ENCODE measurements around the gene ATL3. TPM values are rescaled to one million over a fixed set of nuclear protein-coding genes. Genes with fewer than 3 reads are reported as not detected.
"Not testable (repeated sequence)": the region's sequence is repeated elsewhere in the genome, so short reads cannot be mapped to it uniquely, and the experiment has no call there.

Gene ATL3
- total RNA-seq, 1 experiment from 2014 or later, result 63.9 TPM

DNA sequence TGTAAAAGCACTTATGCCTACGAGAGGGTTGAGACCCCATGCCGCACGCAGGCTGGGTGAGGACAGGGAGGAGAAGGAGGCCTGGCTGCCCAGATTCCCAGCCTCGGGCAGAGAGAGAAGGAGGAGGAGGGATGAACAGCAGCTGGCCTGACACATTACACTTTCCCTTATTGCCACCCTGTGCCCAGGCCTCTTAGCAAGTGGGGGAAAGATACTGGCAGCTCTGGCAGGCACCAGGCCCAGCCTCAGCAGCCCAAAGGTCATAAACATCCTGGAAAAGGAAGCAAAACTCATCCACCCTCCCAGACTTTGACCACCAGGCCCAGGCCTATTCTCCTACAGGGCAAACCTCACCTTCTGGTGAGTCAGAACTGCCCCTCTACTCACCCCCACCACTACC is 61.6 kb downstream of the ATL3 start:
- no peak for DNase-seq (ENCODE audit: low spot score)
- Histone ChIP-seq H3K4me1 (ENCODE audit: insufficient read depth, low read length, poor library complexity, severe bottlenecking) (peaks cover 20% of the 10 kb centered on the region), H3K9me3 (ENCODE audit: low read depth, low read length, poor library complexity, severe bottlenecking) (no peaks in the 10 kb centered on the region), H3K36me3 (ENCODE audit: insufficient read depth, low read length, poor library complexity, severe bottlenecking) (no peaks in the 10 kb centered on the region), H3K27me3 (replicated peaks; ENCODE audit: insufficient read depth, low read depth, low read length, poor library complexity) (no peaks in the 10 kb centered on the region), H3K4me3 (ENCODE audit: low read depth, low read length, poor library complexity, severe bottlenecking) (no peak overlapping the region), H3K27ac (ENCODE audit: low read depth, low read length, poor library complexity, severe bottlenecking) (no peak overlapping the region)
- intact Hi-C loops (cut with micrococcal nuclease; ENCODE audit: unreplicated experiment), result no loop called here
- ChIA-PET POLR2A (ENCODE audit: low non-redundant PET) (no interaction called here), CTCF (no interaction called here)
- BruUV-seq (replicated peaks), result no TSS peak
- TF ChIP-seq, protein P1, sequence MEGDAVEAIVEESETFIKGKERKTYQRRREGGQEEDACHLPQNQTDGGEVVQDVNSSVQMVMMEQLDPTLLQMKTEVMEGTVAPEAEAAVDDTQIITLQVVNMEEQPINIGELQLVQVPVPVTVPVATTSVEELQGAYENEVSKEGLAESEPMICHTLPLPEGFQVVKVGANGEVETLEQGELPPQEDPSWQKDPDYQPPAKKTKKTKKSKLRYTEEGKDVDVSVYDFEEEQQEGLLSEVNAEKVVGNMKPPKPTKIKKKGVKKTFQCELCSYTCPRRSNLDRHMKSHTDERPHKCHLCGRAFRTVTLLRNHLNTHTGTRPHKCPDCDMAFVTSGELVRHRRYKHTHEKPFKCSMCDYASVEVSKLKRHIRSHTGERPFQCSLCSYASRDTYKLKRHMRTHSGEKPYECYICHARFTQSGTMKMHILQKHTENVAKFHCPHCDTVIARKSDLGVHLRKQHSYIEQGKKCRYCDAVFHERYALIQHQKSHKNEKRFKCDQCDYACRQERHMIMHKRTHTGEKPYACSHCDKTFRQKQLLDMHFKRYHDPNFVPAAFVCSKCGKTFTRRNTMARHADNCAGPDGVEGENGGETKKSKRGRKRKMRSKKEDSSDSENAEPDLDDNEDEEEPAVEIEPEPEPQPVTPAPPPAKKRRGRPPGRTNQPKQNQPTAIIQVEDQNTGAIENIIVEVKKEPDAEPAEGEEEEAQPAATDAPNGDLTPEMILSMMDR (conservative IDR thresholded peaks at IDR 0.05; ENCODE audit: low read depth, low read length), result no peak
- TF ChIP-seq EZH2 (IDR thresholded peaks at IDR 0.05; ENCODE audit: borderline replicate concordance, low read depth, low read length, poor library complexity, severe bottlenecking), result no peak

DNA sequence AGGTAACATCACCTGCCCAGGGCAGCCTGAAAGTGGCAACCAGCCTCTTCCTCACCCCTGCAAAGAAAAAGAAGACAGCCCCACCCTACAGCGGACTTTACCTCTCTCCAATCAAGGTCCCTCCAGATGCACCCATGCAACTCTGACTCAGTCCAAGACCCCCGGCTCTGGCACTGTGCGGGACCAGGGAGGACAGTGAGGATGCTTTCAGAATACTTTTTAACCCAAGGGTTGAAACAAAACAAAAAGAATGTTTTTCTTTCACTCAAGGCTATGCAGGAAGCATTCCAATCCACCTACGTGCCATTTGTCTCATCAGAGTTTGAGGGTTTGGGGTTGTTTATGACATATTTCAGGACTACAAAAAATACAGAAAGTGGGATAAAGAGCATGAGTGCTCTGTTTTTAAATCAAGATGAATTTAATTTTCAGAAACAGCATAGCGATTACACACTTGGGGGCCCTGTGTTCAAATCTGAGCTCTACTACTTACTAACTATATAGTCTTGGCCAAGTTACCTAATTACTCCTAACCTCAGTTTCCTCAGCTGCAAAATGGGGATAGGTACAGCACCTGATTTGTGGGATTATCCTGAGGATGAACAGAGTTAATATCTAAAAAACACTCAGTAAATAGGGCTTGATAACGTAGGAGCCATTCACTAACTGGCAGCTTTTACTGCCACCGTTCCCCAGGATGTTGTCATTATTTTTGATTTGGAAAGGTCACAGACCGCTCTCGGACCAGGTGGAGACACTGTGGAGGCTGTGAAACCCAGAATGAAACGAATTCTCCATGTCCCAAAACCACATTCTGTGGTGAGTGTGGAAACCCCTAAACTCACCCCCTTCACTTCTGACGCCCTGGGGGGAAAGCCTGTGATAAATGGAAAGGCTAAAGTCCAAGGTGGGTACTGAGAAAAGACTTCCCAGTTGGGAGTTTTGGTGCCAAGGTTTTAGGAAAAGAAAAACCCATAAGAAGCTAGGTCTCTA is 62.5 kb downstream of the ATL3 start:
- CTCF ChIA-PET, result no interaction called here
- POLR2A ChIA-PET (ENCODE audit: low non-redundant PET), result interaction anchor here (0.6 kb wide), 1 partner anchor 27 kb away, joined by 3 read pairs; no protein-coding TSS in a partner anchor
- Histone ChIP-seq H3K9me3 (ENCODE audit: low read depth, low read length, poor library complexity, severe bottlenecking) (no peaks in the 10 kb centered on the region), H3K4me1 (ENCODE audit: insufficient read depth, low read length, poor library complexity, severe bottlenecking) (peaks cover 20% of the 10 kb centered on the region), H3K4me3 (ENCODE audit: low read depth, low read length, poor library complexity, severe bottlenecking) (no peak overlapping the region), H3K27ac (ENCODE audit: low read depth, low read length, poor library complexity, severe bottlenecking) (no peak overlapping the region), H3K27me3 (replicated peaks; ENCODE audit: insufficient read depth, low read depth, low read length, poor library complexity) (no peaks in the 10 kb centered on the region), H3K36me3 (ENCODE audit: insufficient read depth, low read length, poor library complexity, severe bottlenecking) (no peaks in the 10 kb centered on the region)
- BruUV-seq (replicated peaks), result no TSS peak
- TF ChIP-seq EZH2 (IDR thresholded peaks at IDR 0.05; ENCODE audit: borderline replicate concordance, low read depth, low read length, poor library complexity, severe bottlenecking), result no peak
- TF ChIP-seq, protein P1 (conservative IDR thresholded peaks at IDR 0.05; ENCODE audit: low read depth, low read length), result no peak
- intact Hi-C loops (cut with micrococcal nuclease; ENCODE audit: unreplicated experiment), result no loop called here
- no peak for DNase-seq (ENCODE audit: low spot score)

DNA sequence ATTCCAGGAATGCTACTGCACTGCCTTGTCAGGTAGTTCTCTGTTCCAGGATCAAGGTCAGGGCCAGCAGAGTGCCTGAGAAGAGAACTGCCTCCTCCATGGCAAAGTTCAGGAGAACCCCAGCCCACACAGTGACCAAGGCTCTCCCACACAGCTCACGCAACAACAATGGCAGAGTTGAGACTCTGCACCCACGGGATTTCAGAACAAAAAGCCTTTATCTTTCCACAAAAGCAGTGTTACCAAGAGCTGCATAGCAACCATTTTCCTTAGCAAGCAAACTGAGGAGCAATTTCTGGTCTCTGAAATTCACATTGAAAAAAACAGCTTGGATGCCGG is 68.0 kb downstream of the ATL3 start:
- ChIA-PET POLR2A (ENCODE audit: low non-redundant PET) (no interaction called here), CTCF (no interaction called here)
- Histone ChIP-seq H3K4me1 (ENCODE audit: insufficient read depth, low read length, poor library complexity, severe bottlenecking) (no peaks in the 10 kb centered on the region), H3K9me3 (ENCODE audit: low read depth, low read length, poor library complexity, severe bottlenecking) (no peaks in the 10 kb centered on the region), H3K4me3 (ENCODE audit: low read depth, low read length, poor library complexity, severe bottlenecking) (no peak overlapping the region), H3K27ac (ENCODE audit: low read depth, low read length, poor library complexity, severe bottlenecking) (no peak overlapping the region), H3K27me3 (replicated peaks; ENCODE audit: insufficient read depth, low read depth, low read length, poor library complexity) (no peaks in the 10 kb centered on the region), H3K36me3 (ENCODE audit: insufficient read depth, low read length, poor library complexity, severe bottlenecking) (no peaks in the 10 kb centered on the region)
- no peak for DNase-seq (ENCODE audit: low spot score)
- TF ChIP-seq, protein P1 (conservative IDR thresholded peaks at IDR 0.05; ENCODE audit: low read depth, low read length), result no peak
- TF ChIP-seq EZH2 (IDR thresholded peaks at IDR 0.05; ENCODE audit: borderline replicate concordance, low read depth, low read length, poor library complexity, severe bottlenecking), result no peak
- intact Hi-C loops (cut with micrococcal nuclease; ENCODE audit: unreplicated experiment), result no loop called here
- no TSS peak for BruUV-seq (replicated peaks)

DNA sequence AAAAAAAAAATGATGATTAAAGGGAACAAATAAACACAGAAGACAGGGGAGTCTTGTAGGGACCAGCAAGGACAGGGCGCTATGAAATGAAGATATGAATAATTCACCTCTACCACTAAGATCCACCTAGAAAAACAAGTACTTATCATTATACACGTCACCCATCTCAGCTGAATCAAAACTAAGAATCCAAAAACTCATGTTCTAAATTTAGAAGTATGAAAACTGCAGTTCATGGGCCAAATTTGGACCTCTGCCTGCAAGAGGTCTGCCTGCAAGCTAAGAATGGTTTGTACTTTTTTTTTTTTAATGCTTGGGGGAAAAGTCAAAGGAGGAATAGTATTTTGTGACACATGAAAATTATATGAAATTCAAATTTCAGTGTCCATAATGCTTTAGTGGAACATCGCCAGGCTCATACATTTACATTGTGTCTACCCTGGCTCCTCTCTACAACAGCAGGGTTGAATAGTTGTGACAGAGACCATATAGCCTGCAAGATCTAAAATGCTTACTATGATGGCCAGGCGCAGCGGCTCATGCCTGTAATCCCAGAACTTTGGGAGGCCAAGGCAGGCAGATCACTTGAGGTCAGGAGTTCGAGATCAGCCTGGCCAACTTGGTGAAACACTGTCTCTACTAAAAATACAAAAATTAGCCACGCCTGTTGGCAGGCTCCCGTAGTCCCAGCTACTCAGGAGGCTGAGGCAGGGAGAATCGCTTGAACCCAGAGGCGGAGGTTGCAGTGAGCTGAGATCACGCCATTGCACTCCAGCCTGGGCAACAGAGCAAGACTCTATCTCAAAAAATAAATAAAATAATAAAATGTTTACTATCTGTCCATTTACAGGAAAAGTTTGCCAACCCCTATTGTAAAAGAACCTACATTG is 68.6 kb downstream of the ATL3 start:
- H3K9me3 ChIP-seq (ENCODE audit: low read depth, low read length, poor library complexity, severe bottlenecking); BruUV-seq (replicated peaks); POLR2A ChIA-PET (ENCODE audit: low non-redundant PET); CTCF ChIA-PET; H3K4me1 ChIP-seq (ENCODE audit: insufficient read depth, low read length, poor library complexity, severe bottlenecking); H3K36me3 ChIP-seq (ENCODE audit: insufficient read depth, low read length, poor library complexity, severe bottlenecking); DNase-seq (ENCODE audit: low spot score); H3K27ac ChIP-seq (ENCODE audit: low read depth, low read length, poor library complexity, severe bottlenecking); H3K27me3 ChIP-seq (replicated peaks; ENCODE audit: insufficient read depth, low read depth, low read length, poor library complexity); H3K4me3 ChIP-seq (ENCODE audit: low read depth, low read length, poor library complexity, severe bottlenecking); intact Hi-C loops (cut with micrococcal nuclease; ENCODE audit: unreplicated experiment): not testable (repeated sequence)
